NCI-H526 (cell line): ENCODE measurements around the gene PSORS1C2.

Source experiments
- DNase-seq, 2 experiments: peaks; one replicate each; lab custom pipeline; 2025; lab: John Stamatoyannopoulos, UW

PSORS1C2 gene

DNA sequence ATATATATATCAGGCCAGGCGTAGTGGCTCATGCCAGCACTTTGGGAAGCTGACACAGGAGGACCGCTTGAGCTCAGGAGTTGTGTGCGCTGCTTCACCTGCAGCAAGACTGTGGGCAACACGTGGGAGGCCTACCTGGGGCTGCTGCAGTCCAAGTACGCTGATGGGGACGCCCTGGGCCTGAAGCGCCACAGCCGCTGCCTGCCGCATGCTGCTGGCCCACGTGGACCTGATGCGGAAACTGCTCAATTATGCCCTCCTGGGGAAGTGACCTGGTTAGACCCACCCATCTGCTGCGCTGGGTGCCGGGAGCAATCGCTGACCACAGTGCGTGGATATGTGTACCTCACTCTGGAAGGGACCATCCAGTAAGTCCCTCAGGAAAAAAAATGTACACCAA is 1.8 kb upstream of the PSORS1C2 start:
- DNase-seq, result no peak

DNA sequence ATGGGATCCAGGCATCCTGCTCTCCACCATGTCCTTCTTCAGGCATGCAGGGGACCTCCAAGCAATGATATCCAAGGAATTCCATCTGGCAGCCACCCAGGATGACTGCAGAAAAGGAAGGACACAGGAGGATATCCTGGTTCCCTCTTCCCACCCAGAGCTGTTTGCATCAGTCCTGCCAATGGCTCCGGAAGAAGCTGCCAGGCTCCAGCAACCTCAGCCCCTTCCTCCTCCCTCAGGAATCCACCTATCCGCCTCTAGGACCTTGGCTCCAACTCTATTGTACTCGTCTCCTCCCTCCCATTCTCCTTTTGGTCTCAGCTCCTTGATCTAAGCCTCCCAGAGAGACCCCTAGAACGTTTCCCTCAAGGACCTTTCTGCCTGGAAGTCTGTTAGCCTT is 733 bp upstream of the PSORS1C2 start:
- DNase-seq, result no peak

DNA sequence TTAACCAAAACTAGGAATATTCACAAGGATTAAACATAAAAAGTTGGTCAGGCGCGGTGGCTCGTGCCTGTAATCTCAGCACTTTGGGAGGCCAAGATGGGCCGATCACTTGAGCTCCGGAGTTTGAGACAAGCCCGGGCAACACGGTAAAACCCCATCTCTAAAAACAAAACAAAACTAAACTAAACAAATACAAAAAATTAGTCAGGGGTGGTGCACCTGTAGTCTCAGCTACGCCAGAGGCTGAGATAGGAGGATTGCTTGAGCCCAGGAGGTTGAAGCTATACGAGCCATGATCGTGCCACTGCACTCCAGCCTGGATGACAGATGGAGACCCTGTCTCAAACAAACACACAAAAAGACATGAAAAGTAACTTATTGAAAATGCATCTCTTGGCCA is 3.2 kb downstream of the PSORS1C2 start:
- no peak for DNase-seq

DNA sequence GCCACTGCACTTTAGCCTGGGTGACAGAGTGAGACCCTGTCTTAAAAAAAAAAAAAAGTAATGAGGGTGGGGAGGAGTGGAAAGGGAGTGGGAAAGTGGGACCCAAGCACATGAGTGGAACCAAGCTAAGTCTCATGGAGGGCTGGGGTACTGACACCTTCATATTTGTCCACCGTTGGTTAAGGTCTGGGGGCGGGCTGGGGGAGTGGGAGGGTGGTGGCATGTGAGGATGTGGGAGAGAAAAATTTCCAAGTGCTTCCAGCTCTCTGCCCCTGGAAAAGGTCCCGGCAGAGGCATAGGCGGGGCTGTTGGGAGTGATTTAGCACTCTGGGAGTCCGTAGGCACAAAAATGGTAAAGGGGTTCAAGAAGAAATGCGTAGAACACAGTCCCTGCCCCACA is 6.1 kb downstream of the PSORS1C2 start:
- no peak for DNase-seq

DNA sequence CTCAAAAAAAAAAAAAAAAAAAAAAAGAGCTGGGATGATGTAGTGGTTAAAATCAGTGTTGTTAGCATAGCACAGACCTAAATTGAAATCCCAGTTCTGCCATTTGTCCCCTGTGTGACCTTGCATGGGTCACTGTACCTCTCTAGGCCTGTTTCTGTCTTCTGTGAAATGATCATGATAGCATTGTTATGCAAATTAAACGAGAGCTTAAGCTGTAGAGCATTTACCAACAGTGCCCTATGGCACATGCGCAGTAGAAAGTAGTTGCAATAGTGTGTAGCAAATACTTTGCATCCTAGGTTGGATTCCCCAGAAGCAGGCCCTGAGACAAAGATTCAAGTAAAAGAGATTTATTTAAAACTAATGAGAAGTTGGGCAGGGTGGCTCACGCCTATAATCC is 7.3 kb downstream of the PSORS1C2 start:
- no peak for DNase-seq

DNA sequence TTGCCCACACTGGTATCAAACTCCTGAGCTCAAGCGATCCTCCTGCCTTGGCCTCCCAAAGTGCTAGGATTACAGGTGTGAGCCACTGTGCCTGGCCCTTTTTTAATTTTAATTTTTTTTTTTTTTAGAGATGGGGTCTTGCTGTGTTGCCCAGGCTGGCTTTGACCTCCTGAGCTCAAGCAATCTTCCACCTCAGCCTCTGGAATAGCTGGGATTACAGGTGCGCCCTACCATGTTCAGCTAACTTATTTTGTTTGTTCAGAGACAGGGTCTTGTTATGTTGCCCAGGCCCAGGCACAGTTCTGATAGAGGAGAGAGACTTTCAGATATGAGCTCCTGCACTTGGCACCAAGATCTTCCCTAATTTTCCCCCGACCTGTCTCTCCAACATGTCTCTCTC is 8.1 kb downstream of the PSORS1C2 start:
- DNase-seq, result no peak

DNA sequence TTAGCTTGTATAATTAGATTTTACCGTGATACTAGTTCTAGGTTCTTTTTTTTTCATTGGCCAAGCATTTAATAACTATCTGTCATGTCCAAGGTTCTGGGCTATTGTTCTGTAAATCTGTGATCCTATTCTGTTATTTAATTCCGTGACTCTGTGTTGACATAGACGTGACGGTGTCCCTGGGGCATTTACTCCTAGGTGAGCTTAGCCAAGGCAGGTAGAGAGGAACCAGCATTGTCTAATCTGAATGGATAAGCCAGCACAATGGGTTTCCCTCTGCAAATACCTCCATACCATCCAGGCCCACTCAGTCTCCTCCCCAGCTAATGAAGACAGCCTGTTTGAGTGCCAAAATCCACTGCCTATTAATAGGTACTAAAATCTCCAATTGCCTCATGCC is 9.7 kb downstream of the PSORS1C2 start:
- no peak for DNase-seq

DNA sequence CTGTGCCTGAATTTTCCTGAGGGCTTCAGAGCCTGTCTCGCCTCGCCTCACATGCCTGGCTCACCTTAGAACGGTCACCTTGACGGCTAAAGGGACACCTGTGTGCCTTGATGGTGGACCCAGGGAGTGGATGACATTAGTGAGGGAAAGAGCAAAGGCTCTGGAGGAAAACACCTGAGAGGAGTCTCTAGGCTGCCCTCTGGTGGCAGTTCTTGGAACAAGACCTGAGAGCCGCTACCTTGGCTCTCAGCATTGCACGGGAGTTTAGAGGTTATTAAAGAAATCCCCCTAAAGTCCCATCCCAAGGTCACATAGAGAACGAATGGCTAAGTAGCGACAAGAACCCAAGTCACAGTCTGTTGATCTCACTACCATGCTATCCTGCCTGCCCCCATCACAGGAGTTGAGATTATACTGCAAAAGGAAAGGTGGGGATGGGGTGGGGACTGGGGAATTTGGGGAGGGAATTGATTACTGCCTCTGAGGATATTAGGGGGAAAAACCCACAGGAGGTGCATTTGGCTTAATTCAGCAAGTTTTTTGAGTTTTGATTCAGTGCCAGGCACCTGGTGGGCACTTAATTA is 10.7 kb downstream of the PSORS1C2 start:
- DNase-seq, result peak in 1 of 2 experiments; percentile 74

DNA sequence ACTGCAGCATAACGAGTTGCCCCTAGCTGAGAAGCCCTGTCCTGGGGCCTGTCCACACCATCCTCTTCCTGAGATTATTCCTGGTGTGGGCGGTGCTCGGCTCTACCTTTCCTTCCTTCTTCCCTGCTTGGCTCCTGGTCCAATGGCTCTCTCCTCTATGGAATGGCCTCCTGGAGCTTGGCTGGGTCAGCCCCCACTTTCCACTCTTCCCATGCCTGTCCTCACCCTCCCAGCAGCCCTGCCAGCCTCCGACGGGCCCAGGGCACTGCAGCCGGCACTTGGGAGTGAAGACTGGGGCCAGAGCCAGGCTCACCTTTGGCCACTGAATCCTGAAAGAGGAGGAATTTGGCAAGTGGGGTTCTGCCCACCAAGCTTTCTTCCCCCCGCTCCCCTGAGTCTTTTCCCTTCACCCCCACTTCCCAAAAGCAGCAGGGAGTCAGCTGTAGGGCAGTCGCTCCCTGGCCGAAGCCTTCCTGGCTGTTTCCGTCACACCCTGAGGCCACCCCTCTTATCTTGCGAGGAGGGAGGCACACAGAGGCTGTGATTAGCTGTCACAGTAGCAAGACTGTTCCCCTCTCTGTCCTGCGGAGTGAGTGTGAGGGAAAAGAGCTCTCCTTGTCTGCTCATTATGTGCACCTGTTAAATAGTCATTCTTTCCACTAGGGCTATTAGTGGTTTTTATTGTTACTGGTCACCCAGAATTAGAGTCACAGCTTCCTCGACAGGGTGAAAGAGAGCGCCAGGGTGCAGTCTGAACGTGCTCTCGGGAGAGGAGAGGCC is 12.3 kb downstream of the PSORS1C2 start:
- no peak for DNase-seq

DNA sequence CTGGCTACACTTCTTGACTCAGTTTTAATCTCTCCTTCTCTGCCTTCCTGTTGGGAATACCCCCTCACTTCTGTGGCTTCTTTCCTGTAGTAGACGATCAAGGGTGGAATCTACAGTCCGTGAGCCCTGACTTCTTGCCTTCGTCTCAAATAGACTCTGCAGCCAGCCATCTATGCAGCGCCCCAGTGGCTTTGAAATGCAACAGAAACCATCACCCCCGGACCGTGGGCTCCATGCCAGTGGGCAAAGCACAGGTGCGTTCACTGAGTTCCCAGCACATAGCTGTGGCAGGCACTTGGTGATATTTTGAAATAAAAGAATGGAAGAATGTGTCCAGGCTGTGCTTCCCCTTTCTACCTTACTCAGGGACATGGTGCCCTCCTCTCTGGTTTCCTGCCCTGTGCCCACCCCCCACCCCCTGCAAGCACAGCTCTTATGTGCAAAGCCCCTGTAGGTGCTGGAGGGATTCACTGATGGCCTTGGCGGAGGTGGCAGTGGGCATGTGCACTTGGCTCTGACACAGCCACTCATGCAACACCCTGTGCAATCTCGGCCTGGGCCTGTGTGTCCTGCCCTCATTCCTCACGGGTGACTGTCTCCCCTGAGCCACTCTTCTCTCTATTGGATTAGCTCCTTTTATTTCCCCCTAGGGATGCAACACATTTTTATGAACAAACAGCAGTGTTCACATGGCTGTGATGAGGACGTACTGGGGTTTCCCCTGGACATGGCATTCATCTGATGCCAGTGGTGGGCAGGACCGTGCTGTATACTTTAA is 13.1 kb downstream of the PSORS1C2 start:
- DNase-seq, result peak in 1 of 2 experiments; percentile 11

DNA sequence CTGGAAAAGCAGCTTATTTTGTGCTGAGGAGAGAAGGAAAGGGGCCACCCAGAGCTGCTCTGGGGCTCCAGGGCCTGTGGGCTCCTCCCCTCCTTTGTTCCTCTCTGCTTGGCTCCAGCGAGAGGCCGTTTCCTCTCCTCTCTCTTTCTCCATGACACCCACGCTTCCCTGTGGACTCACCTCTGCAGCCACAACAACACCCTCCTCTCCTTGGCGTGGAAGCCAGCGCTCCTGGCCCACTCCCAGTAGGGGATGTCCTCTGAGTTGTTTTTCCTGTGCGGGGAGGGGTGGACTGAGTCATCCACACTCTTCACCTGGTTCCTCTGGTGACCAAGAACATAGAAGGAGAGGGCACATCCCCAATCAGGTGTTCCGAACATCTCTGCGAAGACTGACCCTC is 13.7 kb downstream of the PSORS1C2 start:
- DNase-seq, result no peak

DNA sequence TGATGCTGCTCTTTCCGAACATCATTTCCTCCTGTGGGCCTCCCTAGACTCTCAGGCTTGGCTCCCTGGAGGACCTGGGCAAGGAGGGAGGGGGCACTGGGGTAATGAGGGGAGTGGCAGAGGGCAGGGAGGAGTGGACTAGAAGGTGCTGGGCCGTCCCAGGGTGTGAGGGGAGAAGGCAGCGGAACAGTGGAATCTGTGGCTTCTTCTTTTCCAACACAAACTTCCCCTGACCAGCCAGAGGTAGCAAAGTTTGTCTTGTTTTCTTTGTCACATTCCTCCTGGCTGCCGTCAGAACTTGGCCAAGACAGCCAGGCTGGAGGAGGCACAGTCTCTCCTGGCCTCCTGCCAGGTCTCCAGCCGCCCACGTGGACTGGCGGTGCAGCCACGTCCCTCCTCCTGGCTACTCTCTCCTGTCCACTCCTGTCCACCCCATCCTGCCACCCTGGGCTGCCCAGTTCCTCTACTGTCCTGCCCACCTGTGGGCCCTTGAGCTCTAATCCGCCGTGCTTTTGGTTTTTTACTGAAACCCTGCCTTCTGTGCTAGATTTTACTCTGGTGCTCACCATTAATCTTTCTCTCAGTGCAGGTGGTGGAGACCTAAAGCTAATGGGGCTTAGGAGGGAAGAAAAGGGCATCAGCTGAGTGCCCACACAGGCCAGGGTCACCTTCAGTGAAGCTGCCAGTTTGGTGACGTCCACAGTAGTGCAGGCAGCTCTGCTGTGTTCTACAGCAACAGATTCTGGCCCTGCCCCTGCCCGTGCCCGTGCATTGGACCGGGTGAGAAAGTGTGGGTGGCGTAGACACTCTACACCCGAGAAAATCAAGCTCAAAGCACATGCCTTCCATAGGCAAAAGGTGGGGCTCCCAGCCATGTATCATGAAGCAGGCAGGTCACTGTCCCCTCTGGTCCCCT is 15.8 kb downstream of the PSORS1C2 start:
- DNase-seq, result no peak

DNA sequence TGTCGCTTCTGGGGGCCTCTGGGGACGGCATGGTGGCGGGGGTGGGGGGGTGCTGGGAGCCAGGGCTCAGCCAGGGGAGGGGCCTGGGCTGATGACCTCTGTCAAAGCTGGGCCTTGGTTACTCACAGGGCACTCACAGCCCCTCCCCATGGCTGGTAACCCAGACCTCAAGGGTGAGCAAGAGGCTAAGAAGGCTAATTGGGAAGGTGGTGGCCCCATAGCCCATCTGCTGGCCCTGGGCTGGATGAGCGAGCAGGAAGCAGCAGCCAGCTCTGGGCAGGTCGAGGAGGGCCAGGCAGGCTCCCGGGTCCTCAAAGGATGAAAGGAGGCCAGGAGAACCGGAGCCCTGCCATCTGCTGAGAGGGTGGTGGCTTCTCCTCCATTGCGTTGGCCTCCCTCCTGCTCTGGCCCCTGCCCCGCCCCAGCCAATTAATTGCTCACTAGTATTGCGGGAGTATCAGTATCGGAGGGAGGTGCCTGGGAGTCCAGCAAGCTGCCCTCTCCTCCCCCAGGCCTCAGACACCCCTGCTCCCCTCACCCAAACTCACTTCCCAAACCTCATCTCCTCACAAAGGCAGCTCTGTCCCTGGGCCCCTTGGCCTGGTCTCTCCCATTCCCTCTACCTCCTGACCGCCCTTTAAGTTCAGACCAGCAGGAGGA is 17.6 kb downstream of the PSORS1C2 start:
- no peak for DNase-seq

DNA sequence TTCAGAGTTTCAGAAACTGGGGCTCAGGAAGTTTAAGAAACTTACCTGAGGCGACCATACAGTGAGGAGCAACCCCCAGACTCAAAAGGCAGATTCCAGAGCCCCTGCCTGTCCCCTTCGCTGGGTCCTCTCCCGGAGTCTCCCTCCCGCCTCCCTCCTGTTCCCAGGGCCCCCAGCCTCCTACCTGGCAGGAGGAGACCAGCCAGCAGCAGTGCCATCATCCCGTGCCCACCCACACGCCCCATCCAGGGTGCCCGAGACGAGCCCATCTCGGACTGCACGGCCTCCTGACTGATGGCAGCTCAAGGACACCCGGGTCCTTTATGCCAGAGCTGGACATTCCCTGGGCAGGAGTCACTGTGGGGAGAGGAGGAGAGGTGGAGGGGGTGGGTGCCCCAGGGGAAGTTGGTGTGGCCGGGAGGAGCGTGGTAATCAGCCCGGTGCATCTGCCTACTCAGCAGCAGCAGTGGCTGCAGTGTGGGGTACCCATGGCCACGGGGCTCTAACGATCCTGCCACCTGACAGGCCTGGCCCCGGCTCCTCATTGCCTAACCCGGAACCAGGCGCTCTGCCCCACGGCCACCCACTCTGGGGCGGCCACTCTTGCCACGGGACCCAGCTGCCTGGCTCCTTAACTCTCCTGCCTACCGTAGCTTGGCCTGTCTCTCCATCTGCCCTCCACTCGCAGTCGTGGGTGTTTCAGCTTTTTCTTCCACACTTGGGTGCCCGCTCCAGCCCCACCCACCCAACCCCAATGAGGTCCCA is 18.5 kb downstream of the PSORS1C2 start, which contains the start of gene CDSN:
Gene CDSN (minus strand): TSS at position 296 of the 765 bp plus-strand sequence. CDS start 27 bp downstream, at position 269.
- no peak for DNase-seq

DNA sequence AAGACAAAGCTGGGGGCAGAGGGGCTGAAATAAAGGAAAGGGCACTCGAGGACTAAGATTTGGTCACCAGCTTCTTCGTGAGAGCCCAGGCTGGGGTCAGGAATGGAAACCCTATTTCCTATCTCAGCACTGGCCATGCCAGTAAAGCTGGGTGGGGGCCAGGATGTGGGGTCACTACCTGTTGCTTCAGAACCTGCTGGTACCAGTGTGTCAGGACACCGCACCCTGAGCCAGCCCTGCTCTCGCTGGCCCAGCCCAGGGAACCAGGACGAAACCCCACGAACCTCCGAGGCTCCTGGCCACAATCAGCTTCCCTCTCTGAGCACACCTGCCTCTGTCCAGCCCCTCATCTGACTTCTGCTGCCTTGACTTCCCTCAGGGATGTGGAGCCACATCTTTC is 20.7 kb downstream of the PSORS1C2 start:
- DNase-seq, result no peak

DNA sequence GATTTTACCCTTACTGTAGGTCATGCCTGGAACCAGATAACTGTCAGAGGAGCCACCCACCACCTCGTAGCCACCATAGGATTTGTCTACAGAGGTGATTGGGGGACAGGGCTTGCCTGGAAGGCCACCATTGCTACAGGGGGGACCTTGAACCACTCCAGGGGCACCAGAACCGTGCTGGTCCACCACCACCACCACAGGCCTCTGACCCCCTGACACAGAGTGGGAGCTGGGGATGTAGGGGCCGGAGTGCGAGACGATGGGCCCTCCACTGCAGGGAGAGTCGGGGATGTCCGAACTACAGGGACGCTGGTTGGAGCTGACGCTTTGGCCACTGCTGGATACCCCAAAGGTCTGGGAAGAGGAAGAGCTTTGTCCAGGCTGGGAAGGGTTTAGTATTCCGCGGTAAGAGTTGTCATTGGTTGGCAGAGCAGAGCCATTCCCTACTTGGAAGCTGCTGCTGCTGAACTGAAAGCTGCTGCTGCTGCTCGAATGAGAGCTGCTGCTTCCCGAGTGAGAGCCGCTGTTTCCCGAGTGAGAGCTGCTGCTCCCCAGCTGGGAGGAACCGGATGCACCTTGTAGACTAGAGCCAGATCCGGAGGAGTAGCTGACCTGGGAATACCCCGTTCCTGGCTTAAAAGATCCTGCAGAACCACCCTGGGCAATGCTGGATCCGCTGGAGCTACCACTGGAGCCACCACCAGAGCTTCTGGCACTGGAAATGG is 22.0 kb downstream of the PSORS1C2 start:
- DNase-seq, result no peak

DNA sequence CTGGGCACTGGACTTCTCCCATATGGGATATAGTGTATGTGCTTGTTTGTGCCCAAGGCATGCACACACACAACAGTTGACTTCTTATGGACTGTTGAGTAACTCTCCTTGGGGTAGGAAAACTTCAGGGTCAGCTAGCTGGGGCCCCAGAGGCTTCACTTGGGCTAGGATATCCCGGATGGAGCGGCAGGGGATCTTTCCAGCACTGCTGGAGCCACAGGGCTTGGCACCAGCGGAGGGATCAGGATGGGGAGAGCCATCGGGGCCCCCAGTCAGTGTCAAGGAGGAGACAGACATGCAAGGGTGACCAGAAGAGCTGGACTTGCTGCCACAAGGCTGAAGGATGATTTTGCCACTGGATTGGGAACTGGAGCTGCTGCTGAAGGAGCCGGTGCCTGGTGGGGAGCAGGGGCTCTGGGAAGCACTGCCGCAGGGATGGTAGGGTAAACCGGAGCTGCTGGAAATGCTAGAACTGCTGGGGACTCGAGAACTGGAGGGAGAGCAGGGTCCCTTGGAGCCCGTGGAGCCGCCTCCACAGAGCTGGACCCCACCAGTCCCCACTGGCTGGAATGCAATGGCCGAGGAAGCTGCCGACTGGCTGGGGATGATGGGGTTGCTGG is 22.8 kb downstream of the PSORS1C2 start:
- no peak for DNase-seq

DNA sequence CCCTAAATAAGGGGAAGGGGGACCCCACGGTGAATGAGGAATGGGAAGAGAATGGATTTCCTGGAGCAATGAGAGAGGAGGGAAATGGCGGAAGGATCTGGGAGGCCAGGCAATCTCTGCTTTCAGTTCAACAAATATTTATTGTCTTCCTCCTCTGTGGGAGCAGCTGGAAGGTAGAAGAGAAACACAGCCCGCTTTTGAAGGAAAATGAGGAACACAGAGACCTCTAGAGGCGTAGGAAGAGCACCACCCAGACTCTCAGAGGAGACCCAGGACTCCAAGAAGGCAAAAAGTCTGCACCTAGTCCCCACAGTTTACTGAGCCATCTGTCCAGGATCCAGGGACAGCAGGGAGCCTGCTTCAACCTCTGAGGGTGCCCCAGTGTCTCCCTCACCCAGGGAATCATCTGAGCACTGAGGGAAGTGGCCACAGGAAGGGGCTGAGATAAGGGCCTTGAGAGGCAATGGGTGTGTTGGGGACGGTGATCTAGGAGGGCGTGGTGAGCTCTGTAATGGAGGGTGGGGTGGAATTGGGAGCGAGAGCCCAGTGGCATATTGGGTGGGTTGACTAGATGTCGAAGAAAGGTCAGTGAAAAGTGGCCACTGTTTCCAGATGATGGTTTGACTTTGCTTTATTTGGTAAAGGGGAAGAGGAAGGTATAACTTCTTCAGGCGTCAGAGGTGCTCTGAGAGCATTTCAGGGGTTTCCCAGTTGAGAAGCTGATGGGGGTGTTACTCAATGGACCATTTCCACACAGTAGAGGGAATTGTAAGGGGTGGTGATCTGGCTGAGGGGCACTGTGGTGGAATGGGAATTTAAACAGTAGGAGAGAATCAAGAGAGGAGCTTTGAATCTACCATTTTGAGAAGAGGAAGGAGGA is 23.7 kb downstream of the PSORS1C2 start:
- no peak for DNase-seq

DNA sequence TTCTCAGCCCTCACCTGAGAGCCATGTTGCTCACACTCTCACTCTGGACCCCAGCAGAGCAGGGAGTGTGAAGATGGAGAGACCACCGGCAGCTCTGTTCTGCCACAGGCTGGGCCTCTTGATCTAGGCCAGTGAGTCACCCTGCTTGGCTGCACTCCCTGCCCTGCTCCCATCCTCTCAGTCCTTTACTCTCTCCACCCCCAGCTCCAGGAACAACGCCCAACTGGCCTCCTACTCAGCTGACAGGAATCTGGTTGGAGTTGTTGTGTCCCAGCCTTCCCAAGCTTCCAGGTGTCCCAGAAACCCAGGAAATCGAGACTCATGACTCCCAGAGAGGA is 24.4 kb downstream of the PSORS1C2 start, which contains the start of gene PSORS1C1:
Gene PSORS1C1 (plus strand): TSS at position 260 of the 338 bp plus-strand sequence. CDS start 14,833 bp downstream, outside the sequence.
- DNase-seq, result no peak
